CD14-positive monocyte (primary cell): ENCODE data around the gene PHYKPL. TPM values are rescaled to one million over a fixed set of nuclear protein-coding genes. Genes with fewer than 3 reads are reported as not detected.

ENCODE experiments used
- DNase-seq, 3 donors: peaks; one replicate each; pipeline ENCODE4 v3.0.0-alpha.2; 2011 to 2022
- H2AFZ ChIP-seq: 2 replicates; pipeline ENCODE4 v1.6.0; 2012; ENCODE audit warnings: mild to moderate bottlenecking, low read depth, low read length, inconsistent platforms; ENCODE audit not compliant: insufficient read depth, poor library complexity, severe bottlenecking
- H3K27ac ChIP-seq, 2 donors: 1 replicate in 1 of 2; 2 replicates in 1 of 2; pipeline ENCODE4 v1.5.1; 2012 to 2013; ENCODE audit warnings: low read length in 2 of 2, control low read depth in 1 of 2, inconsistent platforms in 1 of 2, low read depth in 1 of 2, mild to moderate bottlenecking in 1 of 2
- H3K27me3 ChIP-seq, 2 donors: one replicate each; pipeline versions ENCODE4 v1.6.0 to v1.6.1; 2011 to 2013; ENCODE audit warnings: low read length in 2 of 2; ENCODE audit not compliant: control insufficient read depth in 2 of 2, insufficient read depth in 2 of 2
- H3K36me3 ChIP-seq, 2 donors: replicated peaks in 1 of 2; 1 replicate in 1 of 2; 2 replicates in 1 of 2; pipeline versions ENCODE4 v1.5.1 to v1.6.1; 2012 to 2013; ENCODE audit warnings: low read length in 2 of 2, control low read depth in 1 of 2, inconsistent platforms in 1 of 2, mild to moderate bottlenecking in 1 of 2; ENCODE audit not compliant: insufficient read depth in 2 of 2, control insufficient read depth in 1 of 2
- H3K4me1 ChIP-seq, 2 donors: 1 replicate in 1 of 2; 2 replicates in 1 of 2; pipeline versions ENCODE4 v1.5.1 to v1.6.1; 2012 to 2013; ENCODE audit warnings: low read length in 2 of 2, control low read depth in 1 of 2, inconsistent platforms in 1 of 2, mild to moderate bottlenecking in 1 of 2, moderate library complexity in 1 of 2; ENCODE audit not compliant: insufficient read depth in 2 of 2, control insufficient read depth in 1 of 2
- H3K4me2 ChIP-seq: replicated peaks from 2 replicates; pipeline ENCODE3; 2012; ENCODE audit warnings: low read length, moderate library complexity, mild to moderate bottlenecking; ENCODE audit not compliant: poor library complexity, severe bottlenecking; ENCODE audit errors: extremely low read depth
- H3K4me3 ChIP-seq, 3 experiments: fragments of 200-600 bp in 1 of 3; sonication (generic) in 1 of 3; replicated peaks in 1 of 3; 1 replicate in 2 of 3; 2 replicates in 1 of 3; pipeline ENCODE4 v1.5.1; 2011 to 2013; ENCODE audit warnings: low read length in 3 of 3, mild to moderate bottlenecking in 3 of 3, control low read depth in 2 of 3, low read depth in 2 of 3, inconsistent platforms in 1 of 3, moderate library complexity in 1 of 3
- H3K79me2 ChIP-seq: 2 replicates; pipeline ENCODE4 v1.6.0; 2012; ENCODE audit warnings: mild to moderate bottlenecking, control low read depth, inconsistent platforms, low read length, moderate library complexity; ENCODE audit not compliant: insufficient read depth
- H3K9ac ChIP-seq: 2 replicates; pipeline ENCODE4 v1.6.0; 2017; ENCODE audit warnings: low read length, mild to moderate bottlenecking; ENCODE audit not compliant: insufficient read depth, poor library complexity, severe bottlenecking
- H3K9me3 ChIP-seq, 2 donors: replicated peaks in 1 of 2; 1 replicate in 1 of 2; 2 replicates in 1 of 2; pipeline versions ENCODE4 v1.5.1 to v1.6.1; 2012 to 2013; ENCODE audit warnings: low read length in 2 of 2, control low read depth in 1 of 2; ENCODE audit not compliant: control insufficient read depth in 1 of 2, insufficient read depth in 1 of 2
- H4K20me1 ChIP-seq: 2 replicates; pipeline ENCODE4 v1.6.0; 2012; ENCODE audit warnings: mild to moderate bottlenecking, low read length, control low read depth, moderate library complexity; ENCODE audit not compliant: insufficient read depth
- H3K27ac Mint-ChIP-seq, 7 donors: one replicate each; pipeline ENCODE4 v1.8.0; 2020; ENCODE audit warnings: mild to moderate bottlenecking in 7 of 7, mixed read lengths in 7 of 7, moderate library complexity in 6 of 7, inconsistent platforms in 2 of 7
- H3K27me3 Mint-ChIP-seq, 3 donors: one replicate each; pipeline ENCODE4 v1.8.0; 2021 to 2022; ENCODE audit warnings: low read depth in 3 of 3, mild to moderate bottlenecking in 3 of 3, mixed read lengths in 3 of 3, moderate library complexity in 3 of 3, inconsistent platforms in 1 of 3
- H3K36me3 Mint-ChIP-seq, 2 donors: one replicate each; pipeline ENCODE4 v1.8.0; 2020; ENCODE audit warnings: mixed read lengths in 2 of 2, inconsistent platforms in 1 of 2, mild to moderate bottlenecking in 1 of 2
- H3K4me1 Mint-ChIP-seq: one replicate; pipeline ENCODE4 v1.8.0; 2020; ENCODE audit warnings: mild to moderate bottlenecking, mixed read lengths
- H3K4me3 Mint-ChIP-seq, 2 donors: one replicate each; pipeline ENCODE4 v1.8.0; 2020; ENCODE audit warnings: mild to moderate bottlenecking in 2 of 2, mixed read lengths in 2 of 2, moderate library complexity in 1 of 2
- H3K9me3 Mint-ChIP-seq, 7 donors: one replicate each; pipeline ENCODE4 v1.8.0; 2020 to 2022; ENCODE audit warnings: mixed read lengths in 7 of 7, mild to moderate bottlenecking in 6 of 7, moderate library complexity in 6 of 7, inconsistent platforms in 2 of 7
- WGBS: methylation state at CpG from one replicate; pipeline ENCODE4 v1.1.5; 2013; ENCODE audit warnings: missing lambda C conversion rate; ENCODE audit not compliant: insufficient coverage; 5-methylcytosine and 5-hydroxymethylcytosine counted together
- intact Hi-C, 2 donors: fragments of 100-400 bp; cut with micrococcal nuclease; formaldehyde crosslinking; loops; one replicate each; pipeline versions ENCODE4 v1.15.0 to v1.15.1; 2023
- polyA plus RNA-seq, 3 donors: library from polyadenylated mRNA; depleted of rRNA in 1 of 3; unstranded in 2 of 3; stranded (reverse) in 1 of 3; fragments of 300-500 nt in 2 of 3; fragments of >200 nt in 1 of 3; fragmentation: Illumina TruSeq in 2 of 3; gene quantifications; 1 replicate in 2 of 3; 2 replicates in 1 of 3; pipeline ENCODE4 v1.2.3, GENCODE V29; 2012 to 2021
- TF ChIP-seq, protein P1 (sequence below): fragments of 200-600 bp; IDR thresholded peaks from one replicate; pipeline ENCODE4 v1.8.0; 2022; ENCODE audit warnings: antibody characterized with exemption, mild to moderate bottlenecking

PHYKPL gene
- polyA plus RNA-seq, 3 donors = 39.2 to 199 (median 43.0) TPM

DNA sequence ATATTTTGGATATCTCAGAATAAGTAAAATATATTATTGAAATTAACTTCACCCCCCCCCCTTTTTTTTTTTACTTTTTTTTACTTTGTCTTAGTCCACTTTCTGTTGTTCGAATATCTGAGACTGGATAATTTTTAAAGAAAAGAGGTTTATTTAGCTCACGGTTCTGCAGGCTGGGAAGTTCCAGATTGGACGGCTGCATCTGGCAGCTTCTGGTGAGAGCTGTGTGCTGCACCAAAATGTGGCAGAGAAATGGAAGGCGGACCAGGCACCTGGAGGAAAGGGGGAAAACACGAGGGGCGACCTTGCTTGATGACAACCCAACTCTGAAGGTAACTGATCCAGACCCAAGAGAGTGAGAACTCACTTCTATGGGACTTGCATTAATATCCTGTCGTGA is 39.8 kb downstream of the PHYKPL start:
- no peak overlapping the region for H3K4me2 ChIP-seq
- no peak overlapping the region for H3K4me3 ChIP-seq
- no peak overlapping the region for H3K27ac ChIP-seq
- no peak overlapping the region for H2AFZ ChIP-seq
- Mint-ChIP-seq H3K4me3 (no peak overlapping the region), H3K36me3 (no peaks in the 10 kb centered on the region), H3K27me3 (peaks cover 2 to 13% (median 8%) of the 10 kb centered on the region in 3 donors), H3K4me1 (peaks cover 17% of the 10 kb centered on the region), H3K9me3 (peaks cover 0 to 4% (median 2%) of the 10 kb centered on the region in 7 donors), H3K27ac (no peak overlapping the region)
- H3K36me3 ChIP-seq = no peaks in the 10 kb centered on the region
- no peaks in the 10 kb centered on the region for H3K79me2 ChIP-seq
- no peaks in the 10 kb centered on the region for H3K27me3 ChIP-seq
- TF ChIP-seq, protein P1, sequence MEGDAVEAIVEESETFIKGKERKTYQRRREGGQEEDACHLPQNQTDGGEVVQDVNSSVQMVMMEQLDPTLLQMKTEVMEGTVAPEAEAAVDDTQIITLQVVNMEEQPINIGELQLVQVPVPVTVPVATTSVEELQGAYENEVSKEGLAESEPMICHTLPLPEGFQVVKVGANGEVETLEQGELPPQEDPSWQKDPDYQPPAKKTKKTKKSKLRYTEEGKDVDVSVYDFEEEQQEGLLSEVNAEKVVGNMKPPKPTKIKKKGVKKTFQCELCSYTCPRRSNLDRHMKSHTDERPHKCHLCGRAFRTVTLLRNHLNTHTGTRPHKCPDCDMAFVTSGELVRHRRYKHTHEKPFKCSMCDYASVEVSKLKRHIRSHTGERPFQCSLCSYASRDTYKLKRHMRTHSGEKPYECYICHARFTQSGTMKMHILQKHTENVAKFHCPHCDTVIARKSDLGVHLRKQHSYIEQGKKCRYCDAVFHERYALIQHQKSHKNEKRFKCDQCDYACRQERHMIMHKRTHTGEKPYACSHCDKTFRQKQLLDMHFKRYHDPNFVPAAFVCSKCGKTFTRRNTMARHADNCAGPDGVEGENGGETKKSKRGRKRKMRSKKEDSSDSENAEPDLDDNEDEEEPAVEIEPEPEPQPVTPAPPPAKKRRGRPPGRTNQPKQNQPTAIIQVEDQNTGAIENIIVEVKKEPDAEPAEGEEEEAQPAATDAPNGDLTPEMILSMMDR = no peak
- no peaks in the 10 kb centered on the region for H4K20me1 ChIP-seq
- no peak overlapping the region for H3K9ac ChIP-seq
- no peak for DNase-seq
- H3K9me3 ChIP-seq = no peaks in the 10 kb centered on the region
- peaks cover 9 to 12% of the 10 kb centered on the region in 2 donors for H3K4me1 ChIP-seq
- 100% methylated on average over 3 of the region's 7 CpGs for WGBS
- intact Hi-C loops = no loop called here

- DNase-seq = no peak
- Histone ChIP-seq H4K20me1 (no peaks in the 10 kb centered on the region), H3K4me2 (no peak overlapping the region), H3K4me3 (no peak overlapping the region), H3K9ac (no peak overlapping the region), H3K27me3 (no peaks in the 10 kb centered on the region), H3K4me1 (peaks cover 9 to 12% of the 10 kb centered on the region in 2 donors), H3K36me3 (no peaks in the 10 kb centered on the region), H3K79me2 (no peaks in the 10 kb centered on the region), H2AFZ (no peak overlapping the region), H3K27ac (no peak overlapping the region), H3K9me3 (no peaks in the 10 kb centered on the region)
- Mint-ChIP-seq H3K4me3 (no peak overlapping the region), H3K9me3 (peaks cover 0 to 4% (median 2%) of the 10 kb centered on the region in 7 donors), H3K27ac (no peak overlapping the region), H3K27me3 (peaks cover 2 to 13% (median 8%) of the 10 kb centered on the region in 3 donors), H3K4me1 (peaks cover 17% of the 10 kb centered on the region), H3K36me3 (no peaks in the 10 kb centered on the region)
- WGBS = no CpG with 5 or more reads among the region's 2 CpGs
- intact Hi-C loops = no loop called here
- TF ChIP-seq, protein P1 = no peak
These were observed 40.4 kb downstream of the PHYKPL start for GRCh38 chr5:178192244-178192643.
